ENCODE results near the gene TNRC6A. TPM values are rescaled to one million over a fixed set of nuclear protein-coding genes. Genes with fewer than 3 reads are reported as not detected.

TNRC6A gene
- total and polyA plus RNA-seq, 9 of the 15 experiments (the other 6 are each of a cell fraction or from before 2014, with no cell fraction given): 3.4 to 32.1 (median 26.6) TPM

DNA sequence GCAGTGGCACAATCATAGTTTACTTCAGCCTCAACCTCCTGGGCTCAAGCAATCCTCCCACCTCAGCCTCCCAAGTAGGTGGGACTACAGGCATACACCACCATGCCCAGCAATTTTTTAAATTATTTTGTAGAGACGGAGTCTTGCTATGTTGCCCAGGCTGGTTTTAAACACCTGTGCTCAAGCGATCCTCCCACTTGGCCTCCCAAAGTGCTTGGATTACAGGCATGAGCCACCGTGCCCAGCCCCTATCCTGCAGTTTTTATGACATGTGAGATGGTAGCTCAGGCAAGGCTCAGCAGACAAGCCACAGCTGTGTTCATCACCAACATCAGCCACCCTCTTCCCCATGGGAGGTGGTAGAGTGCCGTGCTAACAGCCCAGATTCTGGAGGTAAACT, 46.2 kb upstream of the TNRC6A start:
- POLR2A ChIA-PET: interaction anchor here (1.1 kb wide), 1 partner anchor 24 kb away, joined by 4 read pairs; no protein-coding TSS in a partner anchor
- in situ Hi-C loops (cut with MboI): no loop called here
- BruUV-seq (replicated peaks): no TSS peak

More for the DNA sequence above, 46.2 kb upstream of the TNRC6A start:
- Histone ChIP-seq H3K4me2 (ENCODE audit: insufficient read depth, low read length) (no peak overlapping the region), H3K4me1 (replicated peaks in 1 of 2; ENCODE audit: control insufficient read depth in 2 of 2, insufficient read depth in 2 of 2, low read length in 2 of 2) (no peaks in the 10 kb centered on the region; a peak in 1 of 5 replicates), H3K27ac (ENCODE audit: extremely low read depth, low read depth, low read length) (no peak overlapping the region), H4K20me1 (replicated peaks; ENCODE audit: control insufficient read depth, insufficient read depth, low read length) (no peaks in the 10 kb centered on the region), H2AFZ (ENCODE audit: low read depth, low read length) (no peak overlapping the region), H3K9ac (ENCODE audit: insufficient read depth in 1 of 2, low read depth in 2 of 2, low read length in 2 of 2) (no peak overlapping the region), H3K79me2 (ENCODE audit: control insufficient read depth, insufficient read depth, low read length) (no peaks in the 10 kb centered on the region), H3K9me1 (ENCODE audit: control insufficient read depth, insufficient read depth, low read length) (no peaks in the 10 kb centered on the region), H3K9me3 (replicated peaks; ENCODE audit: control insufficient read depth, insufficient read depth, low read depth, low read length) (no peaks in the 10 kb centered on the region), H3K27me3 (ENCODE audit: control insufficient read depth in 2 of 2, insufficient read depth in 2 of 2, low read length in 2 of 2) (peaks cover 7 to 25% of the 10 kb centered on the region in 2 experiments; a peak in 4 of 5 replicates), H3K36me3 (ENCODE audit: control insufficient read depth, insufficient read depth, low read length) (no peaks in the 10 kb centered on the region), H3K4me3 (no peak overlapping the region)
- DNase-seq (ENCODE audit: extremely low read depth in 1 of 4, low spot score in 3 of 4) (no peak), FAIRE-seq (no peak), ATAC-seq (no peak)
- WGBS (ENCODE audit: insufficient coverage, low coverage, missing lambda C conversion rate): 10% methylated on average over 4 of the region's 4 CpGs
- CTCF ChIA-PET (ENCODE audit: low intra/inter-chr PET ratio): no interaction called here
- TF ChIP-seq SMAD1 (IDR thresholded peaks at IDR 0.05; ENCODE audit: low read depth, low read length, partially characterized antibody) (no peak), RFX7 (CRISPR knock-in tag; IDR thresholded peaks at IDR 0.05) (no peak), BCOR (IDR thresholded peaks at IDR 0.05) (no peak), ZZZ3 (IDR thresholded peaks at IDR 0.05) (no peak), SAFB2 (IDR thresholded peaks at IDR 0.05; ENCODE audit: borderline replicate concordance, low read depth, low read length, severe bottlenecking) (no peak), ZKSCAN3 (CRISPR knock-in tag; IDR thresholded peaks at IDR 0.05) (no peak), E2F3 (CRISPR knock-in tag; IDR thresholded peaks at IDR 0.05) (no peak), PYGO2 (tag; IDR thresholded peaks at IDR 0.05) (no peak), RBM25 (IDR thresholded peaks at IDR 0.05; ENCODE audit: low read depth, low read length, severe bottlenecking) (no peak), CBX2 (IDR thresholded peaks at IDR 0.05; ENCODE audit: insufficient read depth, low read length, poor library complexity, severe bottlenecking) (no peak), KDM1A (IDR thresholded peaks at IDR 0.05) (no peak), KDM2B (CRISPR knock-in tag; IDR thresholded peaks at IDR 0.05) (no peak), CSDE1 (IDR thresholded peaks at IDR 0.05) (no peak), EP400 (IDR thresholded peaks at IDR 0.05) (no peak), ZNF224 (CRISPR knock-in tag; IDR thresholded peaks at IDR 0.05) (no peak)
- TF ChIP-seq, protein P1, sequence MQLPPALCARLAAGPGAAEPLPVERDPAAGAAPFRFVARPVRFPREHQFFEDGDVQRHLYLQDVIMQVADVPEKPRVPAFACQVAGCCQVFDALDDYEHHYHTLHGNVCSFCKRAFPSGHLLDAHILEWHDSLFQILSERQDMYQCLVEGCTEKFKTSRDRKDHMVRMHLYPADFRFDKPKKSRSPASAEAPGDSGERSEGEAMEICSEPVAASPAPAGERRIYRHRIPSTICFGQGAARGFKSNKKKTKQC (CRISPR knock-in tag; IDR thresholded peaks at IDR 0.05): no peak
- intact Hi-C loops (cut with micrococcal nuclease): no loop called here
